Measurements from ENCODE around the gene ABCC3.

DNA sequence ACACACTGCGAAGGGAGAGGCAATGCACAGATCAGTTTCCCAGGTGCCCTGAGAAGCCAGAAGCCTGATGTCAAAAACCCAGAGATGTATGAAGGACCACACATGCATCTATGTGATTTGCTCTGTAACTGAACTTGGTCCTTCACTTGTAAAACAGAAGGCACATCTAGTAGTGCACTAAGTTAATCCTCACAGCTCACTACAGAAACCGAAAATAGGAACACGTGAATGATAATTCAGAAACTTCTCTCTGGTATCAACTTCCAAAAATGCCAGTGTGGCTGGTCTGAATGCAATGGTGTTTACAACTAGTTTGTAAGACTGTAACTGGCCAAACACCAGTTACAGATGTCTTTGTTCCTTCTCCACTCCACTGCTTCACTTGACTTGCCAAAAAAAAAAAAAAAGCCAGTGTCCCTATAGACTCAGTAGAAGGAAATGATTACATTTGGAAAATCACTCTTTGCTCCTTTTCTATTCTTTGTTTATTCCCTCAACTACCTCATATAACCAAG, 61.7 kb downstream of the ABCC3 start:
- TF ChIP-seq, protein P1, sequence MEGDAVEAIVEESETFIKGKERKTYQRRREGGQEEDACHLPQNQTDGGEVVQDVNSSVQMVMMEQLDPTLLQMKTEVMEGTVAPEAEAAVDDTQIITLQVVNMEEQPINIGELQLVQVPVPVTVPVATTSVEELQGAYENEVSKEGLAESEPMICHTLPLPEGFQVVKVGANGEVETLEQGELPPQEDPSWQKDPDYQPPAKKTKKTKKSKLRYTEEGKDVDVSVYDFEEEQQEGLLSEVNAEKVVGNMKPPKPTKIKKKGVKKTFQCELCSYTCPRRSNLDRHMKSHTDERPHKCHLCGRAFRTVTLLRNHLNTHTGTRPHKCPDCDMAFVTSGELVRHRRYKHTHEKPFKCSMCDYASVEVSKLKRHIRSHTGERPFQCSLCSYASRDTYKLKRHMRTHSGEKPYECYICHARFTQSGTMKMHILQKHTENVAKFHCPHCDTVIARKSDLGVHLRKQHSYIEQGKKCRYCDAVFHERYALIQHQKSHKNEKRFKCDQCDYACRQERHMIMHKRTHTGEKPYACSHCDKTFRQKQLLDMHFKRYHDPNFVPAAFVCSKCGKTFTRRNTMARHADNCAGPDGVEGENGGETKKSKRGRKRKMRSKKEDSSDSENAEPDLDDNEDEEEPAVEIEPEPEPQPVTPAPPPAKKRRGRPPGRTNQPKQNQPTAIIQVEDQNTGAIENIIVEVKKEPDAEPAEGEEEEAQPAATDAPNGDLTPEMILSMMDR (conservative IDR thresholded peaks at IDR 0.05 in 1 of 2, IDR thresholded peaks at IDR 0.05 in 1 of 2; ENCODE audit: low read depth in 1 of 2, low read length in 2 of 2) = no peak
- no peak for TF ChIP-seq EZH2 (IDR thresholded peaks at IDR 0.05; ENCODE audit: low read length, missing control alignments)
